Fibroblast of pulmonary artery (primary cell): ENCODE measurements around the gene C1QTNF1.
A peak's percentile ranks its signal among the peaks of the same experiment; 100 is the strongest.

Experiments used
- DNase-seq: peaks from one replicate; pipeline ENCODE4 v3.0.0-alpha.2; 2010; ENCODE audit warnings: low read depth
- H3K4me3 ChIP-seq: replicated peaks from 2 replicates; pipeline ENCODE4 v1.5.1; 2011; ENCODE audit warnings: low read depth, mild to moderate bottlenecking, control low read depth, low read length, moderate library complexity
- CTCF ChIP-seq: IDR thresholded peaks from 2 replicates; pipeline ENCODE4 v1.5.1; 2011; ENCODE audit warnings: mild to moderate bottlenecking, control low read depth, low read length, inconsistent platforms; ENCODE audit errors: missing control alignments

The C1QTNF1 gene

GRCh38 chr17:79054200-79054960 lies 30.4 kb downstream of the C1QTNF1 start:
- no peak for DNase-seq
- no peak overlapping the region for H3K4me3 ChIP-seq
- TF ChIP-seq CTCF, result no peak

GRCh38 chr17:79055197-79055596 lies 31.2 kb downstream of the C1QTNF1 start:
- H3K4me3 ChIP-seq, result no peak overlapping the region
- TF ChIP-seq CTCF, result no peak
- no peak for DNase-seq

- H3K4me3 ChIP-seq, result no peak overlapping the region
- no peak for DNase-seq
- TF ChIP-seq CTCF, result no peak
These were observed 33.9 kb downstream of the C1QTNF1 start for GRCh38 chr17:79057737-79058385.

GRCh38 chr17:79062691-79063090 lies 38.7 kb downstream of the C1QTNF1 start:
- H3K4me3 ChIP-seq, result no peak overlapping the region
- TF ChIP-seq CTCF, result no peak
- no peak for DNase-seq

- H3K4me3 ChIP-seq, result no peak overlapping the region
- TF ChIP-seq CTCF, result no peak
- no peak for DNase-seq
These were observed 40.1 kb downstream of the C1QTNF1 start for GRCh38 chr17:79064026-79064425.

- peak; percentile 65 for DNase-seq
- TF ChIP-seq CTCF, result peak; percentile 65
- H3K4me3 ChIP-seq, result no peak overlapping the region
These were observed 41.2 kb downstream of the C1QTNF1 start for GRCh38 chr17:79065105-79065670.
